Measurements from ENCODE around the gene CRELD2. TPM values are rescaled to one million over a fixed set of nuclear protein-coding genes. Genes with fewer than 3 reads are reported as not detected.

CRELD2 gene
- total and polyA plus RNA-seq, 2 of the 4 experiments (the other 2 are of a cell fraction), result 36.2 to 70.7 TPM

- Histone ChIP-seq H2BK5ac (ENCODE audit: low read depth, low read length, poor library complexity, severe bottlenecking) (no peak overlapping the region), H4K91ac (ENCODE audit: insufficient read depth, low read depth, low read length) (no peak overlapping the region), H3K4me2 (ENCODE audit: low read depth, low read length) (no peak overlapping the region), H3K18ac (ENCODE audit: low read depth, low read length) (no peak overlapping the region), H2AFZ (replicated peaks; ENCODE audit: low read length, poor library complexity) (no peak overlapping the region), H2BK15ac (ENCODE audit: low read depth, low read length) (no peak overlapping the region), H2AK9ac (replicated peaks; ENCODE audit: low read depth, low read length, poor library complexity) (no peak overlapping the region), H3K27me3 (ENCODE audit: control insufficient read depth, insufficient read depth, low read length) (no peaks in the 10 kb centered on the region), H2BK120ac (ENCODE audit: low read depth, low read length) (no peak overlapping the region), H3K4me1 (ENCODE audit: control insufficient read depth, insufficient read depth, low read length) (no peaks in the 10 kb centered on the region), H3K9me1 (ENCODE audit: insufficient read depth, low read length) (no peaks in the 10 kb centered on the region), H3K9ac (ENCODE audit: low read depth, low read length) (no peak overlapping the region), H4K20me1 (ENCODE audit: insufficient read depth, low read length) (no peaks in the 10 kb centered on the region), H3K23ac (ENCODE audit: low read depth, low read length) (no peak overlapping the region), H2AK5ac (ENCODE audit: low read depth, low read length) (no peak overlapping the region), H3K4me3 (ENCODE audit: insufficient read depth, low read depth, low read length) (no peak overlapping the region), H4K8ac (ENCODE audit: low read depth in 2 of 2, low read length in 2 of 2) (no peak overlapping the region), H3K27ac (ENCODE audit: insufficient read depth, low read length) (no peak overlapping the region), H3K56ac (ENCODE audit: extremely low read depth, insufficient read depth, low read length) (no peak overlapping the region), H3K79me1 (ENCODE audit: low read depth in 1 of 2, low read length in 2 of 2) (peaks cover 0 to 10% of the 10 kb centered on the region in 2 experiments; a peak in 1 of 4 replicates), H3K36me3 (ENCODE audit: control insufficient read depth, insufficient read depth, low read length) (peaks cover 32% of the 10 kb centered on the region), H4K5ac (ENCODE audit: low read depth, low read length) (no peak overlapping the region), H3K4ac (ENCODE audit: low read depth, low read length) (no peak overlapping the region), H3K14ac (replicated peaks; ENCODE audit: low read depth, low read length) (no peak overlapping the region), H2BK20ac (ENCODE audit: low read depth, low read length) (no peak overlapping the region), H3K9me3 (ENCODE audit: control insufficient read depth, insufficient read depth, low read length) (no peaks in the 10 kb centered on the region)
- BruUV-seq (replicated peaks), result no TSS peak
- CTCF ChIA-PET, result no interaction called here
- WGBS, 2 experiments (ENCODE audit: extremely low coverage in 2 of 2, insufficient read length in 1 of 2), result 93% methylated on average over 11 of the region's 27 CpGs; no CpG with 5 or more reads in 1 of the 2 experiments
- DNase-seq, result no peak
- no peak for ATAC-seq (ENCODE audit: low read depth)
- intact Hi-C loops (cut with micrococcal nuclease), result no loop called here
- POLR2A ChIA-PET (ENCODE audit: unreplicated experiment), result no interaction called here
- in situ Hi-C loops (cut with MboI; ENCODE audit: low sequenced_read_pairs), result loop anchor here (10.0 to 25.0 kb wide), 2 partner anchors 46 to 98 kb away; no protein-coding TSS in a partner anchor
- dilution Hi-C loops (cut with HindIII; ENCODE audit: low sequenced_read_pairs, unreplicated experiment), result no loop called here
- no peak for TF ChIP-seq FOS (IDR thresholded peaks at IDR 0.05; ENCODE audit: low read depth, low read length)
- TF ChIP-seq MXI1 (IDR thresholded peaks at IDR 0.05; ENCODE audit: borderline replicate concordance, low read depth, low read length), result no peak
- TF ChIP-seq BHLHE40 (IDR thresholded peaks at IDR 0.05; ENCODE audit: low read depth, low read length), result no peak
- TF ChIP-seq, protein P1, sequence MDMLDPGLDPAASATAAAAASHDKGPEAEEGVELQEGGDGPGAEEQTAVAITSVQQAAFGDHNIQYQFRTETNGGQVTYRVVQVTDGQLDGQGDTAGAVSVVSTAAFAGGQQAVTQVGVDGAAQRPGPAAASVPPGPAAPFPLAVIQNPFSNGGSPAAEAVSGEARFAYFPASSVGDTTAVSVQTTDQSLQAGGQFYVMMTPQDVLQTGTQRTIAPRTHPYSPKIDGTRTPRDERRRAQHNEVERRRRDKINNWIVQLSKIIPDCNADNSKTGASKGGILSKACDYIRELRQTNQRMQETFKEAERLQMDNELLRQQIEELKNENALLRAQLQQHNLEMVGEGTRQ (IDR thresholded peaks at IDR 0.05; ENCODE audit: low read depth, low read length), result no peak
These were observed 7.9 kb upstream of the CRELD2 start for GRCh38 chr22:49910229-49911155.

Measured in IMR-90 (cell line).